Smooth muscle cell of trachea (primary cell): Measurements from ENCODE around the gene BTNL2. TPM values are rescaled to one million over a fixed set of nuclear protein-coding genes. Genes with fewer than 3 reads are reported as not detected.

ENCODE experiments used
- total RNA-seq: library from RNA; depleted of rRNA; stranded (reverse); fragments of >200 nt; gene quantifications from 2 replicates; pipeline ENCODE4 v1.2.1, GENCODE V29; 2014

Gene BTNL2, protein sequence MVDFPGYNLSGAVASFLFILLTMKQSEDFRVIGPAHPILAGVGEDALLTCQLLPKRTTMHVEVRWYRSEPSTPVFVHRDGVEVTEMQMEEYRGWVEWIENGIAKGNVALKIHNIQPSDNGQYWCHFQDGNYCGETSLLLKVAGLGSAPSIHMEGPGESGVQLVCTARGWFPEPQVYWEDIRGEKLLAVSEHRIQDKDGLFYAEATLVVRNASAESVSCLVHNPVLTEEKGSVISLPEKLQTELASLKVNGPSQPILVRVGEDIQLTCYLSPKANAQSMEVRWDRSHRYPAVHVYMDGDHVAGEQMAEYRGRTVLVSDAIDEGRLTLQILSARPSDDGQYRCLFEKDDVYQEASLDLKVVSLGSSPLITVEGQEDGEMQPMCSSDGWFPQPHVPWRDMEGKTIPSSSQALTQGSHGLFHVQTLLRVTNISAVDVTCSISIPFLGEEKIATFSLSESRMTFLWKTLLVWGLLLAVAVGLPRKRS
- total RNA-seq, result not detected in 2 replicates

DNA sequence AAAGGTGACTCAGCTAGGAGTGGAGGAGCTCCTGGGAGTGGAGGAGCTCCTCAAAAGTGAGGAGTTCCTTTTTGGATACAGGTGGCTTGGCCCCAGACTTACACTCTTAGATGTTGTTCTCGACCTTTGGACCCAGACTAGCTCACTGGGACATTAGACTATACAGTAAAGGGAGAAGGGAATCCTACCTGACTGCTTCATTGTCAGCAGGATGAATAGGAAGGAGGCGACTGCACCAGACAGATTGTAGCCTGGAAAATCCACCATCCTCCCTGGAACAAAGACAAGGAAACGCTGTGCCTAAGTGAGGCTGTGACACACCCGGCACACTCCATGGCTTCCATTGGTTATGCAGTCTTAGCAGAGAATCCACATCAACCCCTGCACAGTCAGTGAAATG lies at the start of gene BTNL2:
Gene BTNL2 (minus strand): TSS at position 325 of the 400 bp plus-strand sequence. CDS start 58 bp downstream, at position 267.

DNA sequence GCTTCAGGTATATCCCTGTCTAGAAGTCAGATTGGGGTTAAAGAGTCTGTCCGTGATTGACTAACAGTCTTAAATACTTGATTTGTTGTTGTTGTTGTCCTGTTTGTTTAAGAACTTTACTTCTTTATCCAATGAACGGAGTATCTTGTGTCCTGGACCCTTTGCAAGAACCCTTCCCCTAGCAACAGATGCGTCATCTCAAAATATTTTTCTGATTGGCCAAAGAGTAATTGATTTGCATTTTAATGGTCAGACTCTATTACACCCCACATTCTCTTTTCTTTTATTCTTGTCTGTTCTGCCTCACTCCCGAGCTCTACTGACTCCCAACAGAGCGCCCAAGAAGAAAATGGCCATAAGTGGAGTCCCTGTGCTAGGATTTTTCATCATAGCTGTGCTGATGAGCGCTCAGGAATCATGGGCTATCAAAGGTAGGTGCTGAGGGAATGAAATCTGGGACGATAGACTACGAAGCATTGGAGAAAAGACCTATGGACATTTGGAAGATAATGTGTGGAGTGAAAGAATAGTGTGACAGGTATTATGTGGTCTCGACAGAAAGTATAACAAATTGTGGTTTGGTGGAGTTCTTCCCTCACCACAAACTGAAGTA lies 32.7 kb upstream of the BTNL2 start, which contains the start of gene HLA-DRA:
Gene HLA-DRA (plus strand): TSS at position 286 of the 613 bp plus-strand sequence. CDS start 64 bp downstream, at position 350.

DNA sequence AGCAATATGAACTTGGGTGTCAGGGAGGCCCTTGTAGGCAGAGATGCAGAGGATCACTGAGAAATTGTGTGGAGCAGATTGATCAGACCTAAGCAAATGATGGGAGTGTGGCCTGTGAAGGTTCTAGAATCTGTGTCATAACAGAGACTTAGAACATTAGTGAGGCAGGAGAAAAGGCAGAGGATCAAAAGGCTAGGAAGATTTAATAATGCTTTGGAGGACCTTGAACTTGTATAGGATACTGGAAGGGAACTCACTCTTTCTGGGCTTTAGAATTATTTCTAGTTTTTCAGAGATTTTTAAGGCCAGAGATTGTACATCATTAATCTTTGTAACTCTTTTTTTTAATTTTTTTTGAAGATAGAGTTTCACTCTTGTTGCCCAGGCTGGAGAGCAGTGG lies 35.2 kb downstream of the BTNL2 start, which contains the start of gene TSBP1:
Gene TSBP1 (minus strand): TSS at position 101 of the 400 bp plus-strand sequence. CDS start 197 bp downstream, outside the sequence.

Other genes with a start within 250 kb of the BTNL2 start
- 0.66 and 1.9 TPM in 2 replicates for gene EGFL8, start 242.6 kb downstream of the BTNL2 start, total RNA-seq
- 17.5 and 42.2 TPM in 2 replicates for gene AGPAT1, start 231.1 kb downstream of the BTNL2 start, total RNA-seq
- gene RNF5, start 228.8 kb downstream of the BTNL2 start, total RNA-seq, result 17.5 and 30.7 TPM in 2 replicates
- gene AGER, start 222.9 kb downstream of the BTNL2 start, total RNA-seq, result 0.44 and 0.50 TPM in 2 replicates
- gene PBX2, start 217.0 kb downstream of the BTNL2 start, total RNA-seq, result 57.5 and 61.2 TPM in 2 replicates
- gene GPSM3, start 214.5 kb downstream of the BTNL2 start, total RNA-seq, result 1.3 and 1.8 TPM in 2 replicates
- 1.3 and 2.0 TPM in 2 replicates for gene NOTCH4, start 183.1 kb downstream of the BTNL2 start, total RNA-seq
- gene TSBP1, start 35.3 kb downstream of the BTNL2 start, total RNA-seq, result not detected in 2 replicates
- 0.15 and 0.17 TPM in 2 replicates for gene HLA-DRA, start 32.7 kb upstream of the BTNL2 start, total RNA-seq
- 0.15 TPM in 1 of 2 replicates, not detected in the other for gene HLA-DRB5, start 123.1 kb upstream of the BTNL2 start, total RNA-seq
- 0.17 TPM in 1 of 2 replicates, not detected in the other for gene HLA-DRB1, start 182.7 kb upstream of the BTNL2 start, total RNA-seq
- not detected in 2 replicates for gene HLA-DQA1, start 230.2 kb upstream of the BTNL2 start, total RNA-seq